Measurements from ENCODE around the gene CPNE4. TPM values are rescaled to one million over a fixed set of nuclear protein-coding genes. Genes with fewer than 3 reads are reported as not detected.
A peak's percentile ranks its signal among the peaks of the same experiment; 100 is the strongest.

The CPNE4 gene
- total RNA-seq, 1 donor from 2014 or later = 16.1 TPM

DNA sequence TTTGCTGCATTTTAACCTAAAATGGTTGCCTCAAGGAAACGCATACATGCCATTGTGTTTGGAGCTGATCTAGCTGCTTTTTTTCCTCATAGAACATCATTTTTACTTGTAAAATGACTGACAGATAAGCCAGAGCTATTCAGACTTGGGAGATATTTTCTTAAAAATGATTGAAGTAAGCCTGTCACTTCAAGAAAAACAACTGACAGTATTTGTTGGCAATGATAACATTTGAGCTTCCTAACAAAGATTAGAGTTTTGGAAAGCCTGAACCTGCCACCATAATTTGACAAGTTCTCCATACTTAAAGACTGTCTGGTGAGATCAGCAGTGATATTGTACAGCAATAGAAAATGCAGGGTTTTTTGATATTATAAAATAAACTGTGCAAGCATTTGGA is 504.4 kb downstream of the CPNE4 start:
- no peak overlapping the region for H3K27ac Mint-ChIP-seq (ENCODE audit: unreplicated experiment)
- H3K4me1 Mint-ChIP-seq = no peaks in the 10 kb centered on the region
- TF ChIP-seq, protein P1, sequence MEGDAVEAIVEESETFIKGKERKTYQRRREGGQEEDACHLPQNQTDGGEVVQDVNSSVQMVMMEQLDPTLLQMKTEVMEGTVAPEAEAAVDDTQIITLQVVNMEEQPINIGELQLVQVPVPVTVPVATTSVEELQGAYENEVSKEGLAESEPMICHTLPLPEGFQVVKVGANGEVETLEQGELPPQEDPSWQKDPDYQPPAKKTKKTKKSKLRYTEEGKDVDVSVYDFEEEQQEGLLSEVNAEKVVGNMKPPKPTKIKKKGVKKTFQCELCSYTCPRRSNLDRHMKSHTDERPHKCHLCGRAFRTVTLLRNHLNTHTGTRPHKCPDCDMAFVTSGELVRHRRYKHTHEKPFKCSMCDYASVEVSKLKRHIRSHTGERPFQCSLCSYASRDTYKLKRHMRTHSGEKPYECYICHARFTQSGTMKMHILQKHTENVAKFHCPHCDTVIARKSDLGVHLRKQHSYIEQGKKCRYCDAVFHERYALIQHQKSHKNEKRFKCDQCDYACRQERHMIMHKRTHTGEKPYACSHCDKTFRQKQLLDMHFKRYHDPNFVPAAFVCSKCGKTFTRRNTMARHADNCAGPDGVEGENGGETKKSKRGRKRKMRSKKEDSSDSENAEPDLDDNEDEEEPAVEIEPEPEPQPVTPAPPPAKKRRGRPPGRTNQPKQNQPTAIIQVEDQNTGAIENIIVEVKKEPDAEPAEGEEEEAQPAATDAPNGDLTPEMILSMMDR (conservative IDR thresholded peaks at IDR 0.05) = no peak
- no peaks in the 10 kb centered on the region for H3K36me3 Mint-ChIP-seq (ENCODE audit: low read depth)
- H3K27me3 Mint-ChIP-seq (ENCODE audit: low read depth) = peaks cover 7% of the 10 kb centered on the region
- H3K4me3 Mint-ChIP-seq = no peak overlapping the region
- no peak for DNase-seq (ENCODE audit: low read depth, low spot score)
- H3K9me3 Mint-ChIP-seq = peaks cover 3% of the 10 kb centered on the region

DNA sequence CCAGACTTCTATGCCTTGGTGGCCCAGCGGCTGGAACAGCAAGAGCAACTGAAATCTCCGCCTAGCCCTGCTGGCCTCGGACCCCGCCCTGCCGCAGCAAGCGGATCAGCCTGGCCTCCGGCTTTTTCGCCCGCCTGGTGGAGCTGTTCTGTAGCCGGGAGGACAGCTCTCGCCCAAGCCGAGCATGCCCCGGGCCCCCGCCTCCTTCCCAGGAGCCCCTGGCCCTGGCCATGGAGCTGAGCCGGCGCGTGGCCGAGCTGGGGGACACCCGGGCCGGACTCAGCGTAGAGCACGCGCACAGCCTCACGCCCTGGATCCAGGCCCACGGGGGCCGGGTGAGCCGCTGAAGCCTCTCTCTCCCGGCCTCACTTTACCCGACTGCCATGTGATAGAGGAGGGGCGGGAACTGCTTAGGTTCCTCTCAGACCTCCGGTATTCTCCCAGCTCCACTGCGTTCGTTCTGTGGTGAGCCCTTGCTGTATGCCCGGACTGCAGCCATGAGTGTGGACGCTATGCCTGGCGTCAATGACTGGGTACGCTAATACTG is 507.9 kb downstream of the CPNE4 start:
- TF ChIP-seq, protein P1 (conservative IDR thresholded peaks at IDR 0.05) = peak; percentile 47
- no peaks in the 10 kb centered on the region for H3K36me3 Mint-ChIP-seq (ENCODE audit: low read depth)
- no peak overlapping the region for H3K4me3 Mint-ChIP-seq
- H3K27me3 Mint-ChIP-seq (ENCODE audit: low read depth) = peaks cover 19% of the 10 kb centered on the region
- H3K27ac Mint-ChIP-seq (ENCODE audit: unreplicated experiment) = no peak overlapping the region
- peak; percentile 44 for DNase-seq (ENCODE audit: low read depth, low spot score)
- no peaks in the 10 kb centered on the region for H3K4me1 Mint-ChIP-seq
- no peaks in the 10 kb centered on the region for H3K9me3 Mint-ChIP-seq

DNA sequence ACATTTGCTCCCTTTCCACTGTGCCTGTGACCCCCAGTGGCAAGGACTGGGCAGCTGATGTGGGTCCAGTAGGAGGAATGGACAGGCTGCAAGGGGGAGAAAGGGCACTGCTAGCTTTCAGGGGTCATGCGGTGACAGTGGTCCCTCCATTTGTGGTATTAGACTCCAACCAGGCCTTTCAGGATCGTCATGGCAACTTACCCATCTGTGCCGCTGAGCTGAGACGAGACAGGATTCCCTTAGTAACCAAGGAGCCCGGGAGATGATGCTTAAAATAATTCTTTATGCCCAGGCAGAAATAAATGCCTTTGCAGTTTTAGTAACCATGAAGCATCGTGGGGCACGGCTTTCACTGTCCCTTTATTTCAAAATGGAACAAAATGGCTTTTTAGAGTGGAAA is 516.1 kb downstream of the CPNE4 start:
- H3K27ac Mint-ChIP-seq (ENCODE audit: unreplicated experiment) = no peak overlapping the region
- H3K4me3 Mint-ChIP-seq = no peak overlapping the region
- no peak for DNase-seq (ENCODE audit: low read depth, low spot score)
- peaks cover 7% of the 10 kb centered on the region for H3K4me1 Mint-ChIP-seq
- no peaks in the 10 kb centered on the region for H3K9me3 Mint-ChIP-seq
- peaks cover 3% of the 10 kb centered on the region for H3K36me3 Mint-ChIP-seq (ENCODE audit: low read depth)
- TF ChIP-seq, protein P1 (conservative IDR thresholded peaks at IDR 0.05) = no peak
- peaks cover 17% of the 10 kb centered on the region for H3K27me3 Mint-ChIP-seq (ENCODE audit: low read depth)

DNA sequence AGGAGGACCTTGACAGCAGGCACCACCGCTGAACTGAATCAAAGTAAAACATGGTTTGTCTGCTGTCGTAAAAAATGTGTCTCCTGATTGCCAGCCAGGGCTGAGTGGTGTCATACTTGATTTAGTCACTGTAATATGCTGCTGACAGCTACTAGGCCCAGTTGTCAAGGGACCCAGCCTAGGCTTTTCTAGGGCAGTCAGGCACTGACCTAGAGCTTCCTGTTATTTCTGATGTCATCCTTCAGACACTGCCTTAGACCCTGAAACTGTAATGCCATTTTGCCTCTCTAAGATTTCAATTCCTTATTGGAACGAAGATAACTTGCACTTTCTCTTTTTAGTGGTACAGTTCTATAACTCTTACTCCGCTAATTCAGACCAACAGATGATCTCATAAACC is 529.4 kb downstream of the CPNE4 start:
- Mint-ChIP-seq H3K4me1 (peaks cover 23% of the 10 kb centered on the region), H3K36me3 (ENCODE audit: low read depth) (peaks cover 4% of the 10 kb centered on the region), H3K9me3 (peaks cover 2% of the 10 kb centered on the region), H3K27ac (ENCODE audit: unreplicated experiment) (no peak overlapping the region), H3K4me3 (peak overlapping the region; percentile 13), H3K27me3 (ENCODE audit: low read depth) (peaks cover 38% of the 10 kb centered on the region)
- no peak for DNase-seq (ENCODE audit: low read depth, low spot score)
- TF ChIP-seq, protein P1 (conservative IDR thresholded peaks at IDR 0.05) = no peak

DNA sequence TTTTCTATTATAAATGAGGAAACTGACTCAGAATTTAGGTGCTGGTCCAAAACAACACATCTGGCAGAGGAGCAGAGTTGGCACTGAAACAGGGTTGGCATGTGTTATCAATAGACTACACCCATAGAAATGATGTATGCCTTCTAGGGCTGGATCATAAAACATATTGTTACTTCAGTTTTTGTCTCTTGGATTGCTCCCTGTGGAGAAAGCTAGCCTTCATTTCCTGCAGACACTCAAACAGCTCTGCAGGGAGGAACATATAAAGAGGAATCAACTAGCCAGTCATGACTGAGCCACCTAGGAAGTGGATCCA is 531.5 kb downstream of the CPNE4 start:
- H3K36me3 Mint-ChIP-seq (ENCODE audit: low read depth) = peaks cover 12% of the 10 kb centered on the region
- no peak overlapping the region for H3K27ac Mint-ChIP-seq (ENCODE audit: unreplicated experiment)
- H3K27me3 Mint-ChIP-seq (ENCODE audit: low read depth) = peaks cover 37% of the 10 kb centered on the region
- H3K4me3 Mint-ChIP-seq = peak overlapping the region; percentile 97
- DNase-seq (ENCODE audit: low read depth, low spot score) = no peak
- TF ChIP-seq, protein P1 (conservative IDR thresholded peaks at IDR 0.05) = no peak
- peaks cover 28% of the 10 kb centered on the region for H3K4me1 Mint-ChIP-seq
- H3K9me3 Mint-ChIP-seq = peaks cover 2% of the 10 kb centered on the region

Measured in neural crest cell (in vitro differentiated cells).